K562 (cell line): ENCODE data around the gene LIG3. TPM values are rescaled to one million over a fixed set of nuclear protein-coding genes. Genes with fewer than 3 reads are reported as not detected.

Source experiments
- BRCA1 ChIP-seq, 2 experiments: fragments of 450-650 bp in 1 of 2; sonication (generic) in 1 of 2; formaldehyde crosslinking in 1 of 2; IDR thresholded peaks; 2 replicates each; pipeline versions ENCODE4 v1.5.0 to v1.6.1; 2017 to 2020; ENCODE audit warnings: mild to moderate bottlenecking in 1 of 2, missing genetic modification reagents in 1 of 2
- HMG20A ChIP-seq: fragments of 450-650 bp; formaldehyde crosslinking; conservative IDR thresholded peaks from 2 replicates; pipeline ENCODE4 v1.4.0; 2020; ENCODE audit warnings: mild to moderate bottlenecking, mixed read lengths
- HNRNPUL1 ChIP-seq: fragments of 200-400 bp; formaldehyde crosslinking; IDR thresholded peaks from 2 replicates; pipeline ENCODE4 v1.6.1; 2017; ENCODE audit warnings: low read length
- JUN ChIP-seq, 2 experiments: sonication (generic) in 1 of 2; formaldehyde crosslinking in 1 of 2; IDR thresholded peaks; 2 replicates each; pipeline versions ENCODE4 v1.6.1 to v1.8.0; 2012 to 2022; ENCODE audit warnings: borderline replicate concordance in 2 of 2, mild to moderate bottlenecking in 2 of 2, improper control_type of control experiment in 1 of 2, low read depth in 1 of 2, low read length in 1 of 2, missing genetic modification reagents in 1 of 2
- JUND ChIP-seq, 2 experiments: IDR thresholded peaks; 2 replicates in 1 of 2; 3 replicates in 1 of 2; pipeline ENCODE4 v1.6.1; 2011; ENCODE audit warnings: borderline replicate concordance in 2 of 2, low read depth in 2 of 2, low read length in 2 of 2, improper control_type of control experiment in 1 of 2, missing biosample characterization in 1 of 2, missing genetic modification characterization in 1 of 2, missing genetic modification reagents in 1 of 2
- MGA ChIP-seq: fragments of 450-650 bp; IDR thresholded peaks from 2 replicates; pipeline ENCODE4 v1.6.1; 2016; ENCODE audit warnings: mild to moderate bottlenecking, moderate library complexity
- PML ChIP-seq: IDR thresholded peaks from 2 replicates; pipeline ENCODE4 v1.6.1; 2012; ENCODE audit warnings: low read length, inconsistent platforms
- RHOXF2B ChIP-seq: fragments of 250-450 bp; sonication (Bioruptor Pico); conservative IDR thresholded peaks from 2 replicates; pipeline ENCODE4 v1.5.1; 2021
- TRIM24 ChIP-seq, 2 experiments: fragments of 450-650 bp; IDR thresholded peaks; 2 replicates each; pipeline ENCODE4 v1.6.1; 2016
- USF2 ChIP-seq: sonication (generic); formaldehyde crosslinking; IDR thresholded peaks from 2 replicates; pipeline ENCODE4 v1.5.0; 2020; ENCODE audit warnings: missing genetic modification reagents
- ZNF174 ChIP-seq: fragments of 250-450 bp; sonication (Bioruptor Pico); IDR thresholded peaks from 2 replicates; pipeline ENCODE4 v1.4.0; 2020; ENCODE audit warnings: mild to moderate bottlenecking
- ZNF766 ChIP-seq: fragments of 200-800 bp; sonication (Bioruptor generic); conservative IDR thresholded peaks from 2 replicates; pipeline ENCODE4 v1.6.1; 2016; ENCODE audit warnings: missing genetic modification characterization, missing compliant biosample characterization
- ZNF778 ChIP-seq: fragments of 450-650 bp; formaldehyde crosslinking; IDR thresholded peaks from 2 replicates; pipeline ENCODE4 v1.4.0; 2020; ENCODE audit warnings: mild to moderate bottlenecking, moderate library complexity
- ZNF785 ChIP-seq: fragments of 250-450 bp; sonication (Bioruptor Pico); IDR thresholded peaks from 2 replicates; pipeline ENCODE4 v1.4.0; 2020; ENCODE audit warnings: mild to moderate bottlenecking
- polyA plus RNA-seq, 8 experiments: library from polyadenylated mRNA; depleted of rRNA in 4 of 8; stranded (reverse) in 5 of 8; unstranded in 3 of 8; fragments of >200 nt; fragmentation: Nextera tagmentation in 2 of 8; fragmentation: Illumina TruSeq in 1 of 8; extraction: Ambion mirVana in 2 of 8; extraction: Trizol in 1 of 8; gene quantifications; 2 replicates each; pipeline versions ENCODE4 v1.2.1 to v1.2.3, GENCODE V29; 2011 to 2014; ENCODE audit warnings: inconsistent platforms in 1 of 8, missing spikeins in 1 of 8
- total RNA-seq, 7 experiments: library from RNA; depleted of rRNA in 6 of 7; stranded (reverse); fragments of >200 nt in 6 of 7; fragmentation: Illumina TruSeq in 2 of 7; extraction: Trizol in 2 of 7; gene quantifications; 2 replicates each; pipeline versions ENCODE4 v1.2.1 to v1.2.3, GENCODE V29; 2011 to 2021; ENCODE audit warnings: low replicate concordance in 1 of 7

LIG3 gene
- total and polyA plus RNA-seq, 9 of the 15 experiments (the other 6 are each of a cell fraction or from before 2014, with no cell fraction given) = 7.6 to 75.0 (median 43.0) TPM

- TF ChIP-seq USF2 = no peak
- no peak for TF ChIP-seq ZNF174
- TF ChIP-seq BRCA1 (IDR thresholded peaks at IDR 0.05) = no peak
- no peak for TF ChIP-seq BRCA1 (CRISPR knock-in tag; IDR thresholded peaks at IDR 0.05)
- no peak for TF ChIP-seq ZNF766 (CRISPR knock-in tag)
- no peak for TF ChIP-seq TRIM24 (IDR thresholded peaks at IDR 0.05)
- TF ChIP-seq HMG20A (CRISPR knock-in tag) = no peak
- TF ChIP-seq JUND (IDR thresholded peaks at IDR 0.05; ENCODE audit: borderline replicate concordance, low read depth, low read length) = peak; percentile 77; the same call in 1 of the 2 replicates
- TF ChIP-seq JUND (tag; IDR thresholded peaks at IDR 0.05; ENCODE audit: borderline replicate concordance, low read depth, low read length) = peak; percentile 70; the same call in 2 of the 3 replicates
- TF ChIP-seq MGA = 0 out of 2 replicates have a peak, but pooled peaks have one; percentile 9
- no peak for TF ChIP-seq ZNF778 (CRISPR knock-in tag)
- no peak for TF ChIP-seq PML
- TF ChIP-seq RHOXF2B (CRISPR knock-in tag) = no peak
- no peak for TF ChIP-seq ZNF785 (CRISPR knock-in tag)
- TF ChIP-seq JUN (IDR thresholded peaks at IDR 0.05; ENCODE audit: borderline replicate concordance, low read depth, low read length) = 0 out of 2 replicates have a peak, but pooled peaks have one; percentile 40
- TF ChIP-seq JUN (CRISPR knock-in tag; IDR thresholded peaks at IDR 0.05; ENCODE audit: borderline replicate concordance) = no peak
- TF ChIP-seq HNRNPUL1 = no peak
Measured at GRCh38 chr17:34974794-34975785, 5.2 kb upstream of the LIG3 start (continued).
